HCT116 (cell line): ENCODE measurements around the gene TWNK. TPM values are rescaled to one million over a fixed set of nuclear protein-coding genes. Genes with fewer than 3 reads are reported as not detected.

Experiments
- ATAC-seq: fragments of 200-7000 bp; cut with Tn5 transposase; 2 replicates; pipeline ENCODE4 v1.9.1; 2020; ENCODE audit warnings: mild to moderate bottlenecking, moderate library complexity
- BruUV-seq: library from RNA; stranded (reverse); fragments of 400-500 nt; replicated peaks from 2 replicates; lab custom pipeline; 2021; lab: Mats Ljungman, UMichigan
- CTCF ChIA-PET: fragments of 300-600 bp; sonication (Branson Sonifier 250); formaldehyde crosslinking; loops from one replicate; lab custom pipeline; 2021; ENCODE audit warnings: antibody characterized with exemption; lab: Charles Lee
- POLR2A ChIA-PET: fragments of 300-600, 350-600 bp; sonication (Branson Sonifier 250); formaldehyde crosslinking; loops from one replicate; lab custom pipeline; 2021; ENCODE audit warnings: antibody characterized with exemption; lab: Charles Lee
- RAD21 ChIA-PET, 2 experiments: fragments of 300-600 bp; sonication (Branson Sonifier 250); formaldehyde crosslinking; loops; one replicate each; lab custom pipeline; 2023; ENCODE audit warnings: low total read pairs in 2 of 2; ENCODE audit not compliant: uncharacterized antibody in 2 of 2, unreplicated experiment in 2 of 2, low non-redundant PET in 1 of 2; lab: Charles Lee
- DNase-seq: peaks from one replicate; pipeline ENCODE4 v3.0.0-alpha.2; 2010; ENCODE audit warnings: low read depth, low spot score
- H2AFZ ChIP-seq: fragments of 200-600 bp; shearing (Covaris generic), sonication (generic); 2 replicates; pipeline ENCODE4 v1.6.1; 2017; ENCODE audit warnings: low read depth, mixed run types, mixed read lengths, antibody characterized with exemption, low read length; ENCODE audit not compliant: poor library complexity, severe bottlenecking
- H3K27ac ChIP-seq: 2 replicates; pipeline ENCODE4 v1.5.1; 2012; ENCODE audit warnings: low read depth, low read length
- H3K27me3 ChIP-seq: fragments of 200-600 bp; sonication (generic); 2 replicates; pipeline ENCODE4 v1.6.1; 2016; ENCODE audit warnings: mixed run types, low read length, mixed read lengths; ENCODE audit not compliant: insufficient read depth
- H3K36me3 ChIP-seq, 2 experiments: fragments of 200-500 bp in 1 of 2; fragments of 200-600 bp in 1 of 2; sonication (Bioruptor generic) in 1 of 2; sonication (generic) in 1 of 2; 2 replicates each; pipeline versions ENCODE4 v1.5.1 to v1.6.1; 2014 to 2016; ENCODE audit warnings: low read length in 2 of 2, inconsistent platforms in 1 of 2, mixed read lengths in 1 of 2, mixed run types in 1 of 2; ENCODE audit not compliant: insufficient read depth in 2 of 2, control insufficient read depth in 1 of 2
- H3K4me1 ChIP-seq, 2 experiments: fragments of 200-600 bp in 1 of 2; sonication (generic) in 1 of 2; 2 replicates each; pipeline versions ENCODE4 v1.5.1 to v1.6.1; 2012 to 2017; ENCODE audit warnings: low read length in 2 of 2, inconsistent platforms in 1 of 2, mild to moderate bottlenecking in 1 of 2, mixed read lengths in 1 of 2, mixed run types in 1 of 2, moderate library complexity in 1 of 2; ENCODE audit not compliant: insufficient read depth in 2 of 2, control insufficient read depth in 1 of 2
- H3K4me2 ChIP-seq: fragments of 200-600 bp; sonication (generic); 2 replicates; pipeline ENCODE4 v1.6.1; 2017; ENCODE audit warnings: mixed run types, low read length, mixed read lengths
- H3K4me3 ChIP-seq, 2 experiments: fragments of 200-600 bp in 1 of 2; sonication (generic) in 1 of 2; replicated peaks in 1 of 2; 2 replicates each; pipeline ENCODE4 v1.5.1; 2011 to 2016; ENCODE audit warnings: low read length in 2 of 2, control low read depth in 1 of 2, low read depth in 1 of 2, mild to moderate bottlenecking in 1 of 2, mixed read lengths in 1 of 2, mixed run types in 1 of 2
- H3K79me2 ChIP-seq: fragments of 200-600 bp; sonication (generic); 2 replicates; pipeline ENCODE4 v1.6.1; 2017; ENCODE audit warnings: mild to moderate bottlenecking, mixed run types, low read length, moderate library complexity, mixed read lengths; ENCODE audit not compliant: insufficient read depth
- H3K9ac ChIP-seq: fragments of 200-600 bp; sonication (generic); 2 replicates; pipeline ENCODE4 v1.6.1; 2016; ENCODE audit warnings: low read length, mixed read lengths
- H3K9me2 ChIP-seq: fragments of 200-600 bp; sonication (generic), shearing (Covaris generic); 2 replicates; pipeline ENCODE4 v1.6.1; 2017; ENCODE audit warnings: mixed run types, mild to moderate bottlenecking, moderate library complexity; ENCODE audit not compliant: insufficient read depth
- H3K9me3 ChIP-seq, 2 experiments: fragments of 200-500 bp in 1 of 2; fragments of 200-600 bp in 1 of 2; sonication (Bioruptor generic) in 1 of 2; sonication (generic) in 1 of 2; 2 replicates each; pipeline ENCODE4 v1.6.1; 2014 to 2017; ENCODE audit warnings: low read length in 2 of 2, mixed read lengths in 2 of 2, inconsistent platforms in 1 of 2, low read depth in 1 of 2, mild to moderate bottlenecking in 1 of 2, mixed run types in 1 of 2, moderate library complexity in 1 of 2; ENCODE audit not compliant: control insufficient read depth in 1 of 2, insufficient read depth in 1 of 2
- H4K20me1 ChIP-seq: fragments of 200-600 bp; sonication (generic), shearing (Covaris generic); 2 replicates; pipeline ENCODE4 v1.6.1; 2017; ENCODE audit warnings: mixed run types, mild to moderate bottlenecking, moderate library complexity; ENCODE audit not compliant: insufficient read depth
- CBX3 ChIP-seq: IDR thresholded peaks from 2 replicates; pipeline ENCODE4 v1.6.1; 2012; ENCODE audit warnings: low read depth
- CEBPB ChIP-seq: IDR thresholded peaks from 2 replicates; pipeline ENCODE4 v1.6.1; 2012; ENCODE audit warnings: low read depth
- EGR1 ChIP-seq: IDR thresholded peaks from 2 replicates; pipeline ENCODE4 v1.6.1; 2012; ENCODE audit warnings: low read depth
- ELF1 ChIP-seq: IDR thresholded peaks from 2 replicates; pipeline ENCODE4 v1.6.1; 2012; ENCODE audit warnings: low read depth, borderline replicate concordance
- EZH2 ChIP-seq: fragments of 200-600 bp; sonication (generic); IDR thresholded peaks from 2 replicates; pipeline ENCODE4 v1.6.1; 2017; ENCODE audit warnings: antibody characterized with exemption, mixed run types
- FOSL1 ChIP-seq: IDR thresholded peaks from 2 replicates; pipeline ENCODE4 v1.6.1; 2012; ENCODE audit warnings: low read depth
- JUND ChIP-seq: IDR thresholded peaks from 2 replicates; pipeline ENCODE4 v1.6.1; 2012
- MAX ChIP-seq: IDR thresholded peaks from 2 replicates; pipeline ENCODE4 v1.6.1; 2012
- POLR2A ChIP-seq: IDR thresholded peaks from 2 replicates; pipeline ENCODE4 v1.7.0; 2011; ENCODE audit warnings: borderline replicate concordance; ENCODE audit not compliant: insufficient read depth, insufficient read length; ENCODE audit errors: extremely low read depth
- POLR2AphosphoS5 ChIP-seq: IDR thresholded peaks from 2 replicates; pipeline ENCODE4 v1.6.1; 2011; ENCODE audit warnings: mild to moderate bottlenecking, low read depth, low read length, moderate library complexity
- RAD21 ChIP-seq: IDR thresholded peaks from 2 replicates; pipeline ENCODE4 v1.6.1; 2012; ENCODE audit warnings: low read depth, mild to moderate bottlenecking
- REST ChIP-seq: IDR thresholded peaks from 2 replicates; pipeline ENCODE4 v1.6.1; 2012; ENCODE audit warnings: low read depth
- SIN3A ChIP-seq: IDR thresholded peaks from 2 replicates; pipeline ENCODE4 v1.6.1; 2012; ENCODE audit warnings: low read depth
- SP1 ChIP-seq: IDR thresholded peaks from 2 replicates; pipeline ENCODE4 v1.6.1; 2012; ENCODE audit warnings: low read depth
- TCF7L2 ChIP-seq: IDR thresholded peaks from 2 replicates; pipeline ENCODE4 v1.7.0; 2011; ENCODE audit warnings: borderline replicate concordance, inconsistent platforms; ENCODE audit not compliant: insufficient read depth, insufficient read length; ENCODE audit errors: extremely low read depth
- ZBTB33 ChIP-seq: IDR thresholded peaks from 2 replicates; pipeline ENCODE4 v1.6.1; 2011; ENCODE audit warnings: mild to moderate bottlenecking, low read length, moderate library complexity; ENCODE audit not compliant: insufficient replicate concordance; ENCODE audit errors: extremely low read depth
- ZFX ChIP-seq: fragments of 450-650 bp; IDR thresholded peaks from 2 replicates; pipeline ENCODE4 v1.6.1; 2017
- ZNF274 ChIP-seq: fragments of 200-500 bp; sonication (Bioruptor generic); IDR thresholded peaks from 2 replicates; pipeline ENCODE4 v1.6.1; 2014; ENCODE audit warnings: mild to moderate bottlenecking, low read depth, low read length, inconsistent platforms
- intact Hi-C: fragments of 100-400 bp; cut with micrococcal nuclease; formaldehyde crosslinking; loops from 2 replicates; pipeline ENCODE4 v1.10.0; 2022
- total RNA-seq: library from RNA; stranded (reverse); gene quantifications from one replicate; pipeline ENCODE4 v1.2.1, GENCODE V29; 2021; ENCODE audit not compliant: unreplicated experiment

Gene TWNK
- total RNA-seq, 1 experiment from 2014 or later = 42.1 TPM

GRCh38 chr10:100948916-100949315 lies 38.4 kb upstream of the TWNK start:
- H4K20me1 ChIP-seq = no peaks in the 10 kb centered on the region
- H3K79me2 ChIP-seq = no peaks in the 10 kb centered on the region
- intact Hi-C loops = no loop called here
- no peak overlapping the region for H3K4me2 ChIP-seq
- TF ChIP-seq EZH2 (no peak), RAD21 (no peak), POLR2AphosphoS5 (no peak), CEBPB (no peak), JUND (no peak), SP1 (no peak)
- ATAC-seq (no peak), DNase-seq (no peak)
- H3K4me1 ChIP-seq = no peaks in the 10 kb centered on the region
- no peak overlapping the region for H3K9ac ChIP-seq
- H3K27ac ChIP-seq = no peak overlapping the region
- no peak overlapping the region for H2AFZ ChIP-seq
- CTCF ChIA-PET = no interaction called here
- no TSS peak for BruUV-seq
- no peaks in the 10 kb centered on the region for H3K27me3 ChIP-seq
- H3K9me2 ChIP-seq = no peaks in the 10 kb centered on the region
- H3K9me3 ChIP-seq = no peaks in the 10 kb centered on the region
- POLR2A ChIA-PET = no interaction called here
- no peak overlapping the region for H3K4me3 ChIP-seq
- RAD21 ChIA-PET = no interaction called here
- H3K36me3 ChIP-seq = peaks cover 46 to 58% of the 10 kb centered on the region in 2 experiments

GRCh38 chr10:100960251-100960650 lies 27.1 kb upstream of the TWNK start:
- Histone ChIP-seq H3K9me3 (no peaks in the 10 kb centered on the region), H3K4me3 (no peak overlapping the region), H3K4me2 (no peak overlapping the region), H3K4me1 (no peaks in the 10 kb centered on the region), H3K9ac (no peak overlapping the region), H2AFZ (no peak overlapping the region), H4K20me1 (no peaks in the 10 kb centered on the region), H3K36me3 (peaks cover 38 to 56% of the 10 kb centered on the region in 2 experiments; a peak in 3 of 4 replicates), H3K79me2 (no peaks in the 10 kb centered on the region), H3K27me3 (no peaks in the 10 kb centered on the region), H3K9me2 (no peaks in the 10 kb centered on the region), H3K27ac (no peak overlapping the region)
- ChIA-PET CTCF (no interaction called here), RAD21 (no interaction called here), POLR2A (no interaction called here)
- DNase-seq (no peak), ATAC-seq (no peak)
- intact Hi-C loops = no loop called here
- no TSS peak for BruUV-seq
- TF ChIP-seq ELF1 (no peak), ZNF274 (no peak), ZFX (no peak), ZBTB33 (no peak), EZH2 (no peak), SP1 (no peak), POLR2AphosphoS5 (no peak), FOSL1 (no peak), CBX3 (no peak), EGR1 (no peak), POLR2A (no peak), TCF7L2 (no peak), SIN3A (no peak), REST (no peak), MAX (no peak)
